ENCODE data around the gene MBD4. TPM values are rescaled to one million over a fixed set of nuclear protein-coding genes. Genes with fewer than 3 reads are reported as not detected.

Gene MBD4
- total RNA-seq, 2 experiments from 2014 or later, result 38.9 to 44.5 TPM

GRCh38 chr3:129428007-129428375 is 11.8 kb downstream of the MBD4 start:
- Mint-ChIP-seq H3K27me3 (peaks cover 2% of the 10 kb centered on the region), H3K27ac (no peak overlapping the region)
- POLR2A ChIA-PET, result interaction anchor here (0.8 to 3.5 kb wide), 4 partner anchors 11 to 111 kb away, joined by 3 to 35 read pairs (median 6); partner anchors contain the start of genes IFT122 and MBD4

DNA sequence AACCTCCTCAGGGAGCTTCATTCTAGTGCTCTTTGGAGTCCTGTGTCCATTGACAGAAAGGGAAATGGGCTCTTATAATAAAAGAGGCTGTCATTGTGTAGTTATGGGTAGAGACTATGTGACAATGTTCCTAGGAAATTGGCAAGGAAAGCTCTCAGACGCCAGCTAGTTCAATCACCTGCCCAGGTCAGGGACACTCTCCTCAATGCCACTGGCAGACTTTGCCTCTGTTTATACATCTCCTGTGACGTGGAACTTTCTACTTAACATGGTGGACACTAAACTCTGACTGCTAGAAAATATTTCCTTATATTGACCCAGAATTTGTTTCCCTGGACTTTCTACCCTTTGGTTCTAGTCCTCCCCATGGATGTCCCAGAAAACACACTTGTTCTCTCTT is 14.1 kb downstream of the MBD4 start:
- intact Hi-C loops (cut with micrococcal nuclease), result no loop called here
- TF ChIP-seq, protein P1, sequence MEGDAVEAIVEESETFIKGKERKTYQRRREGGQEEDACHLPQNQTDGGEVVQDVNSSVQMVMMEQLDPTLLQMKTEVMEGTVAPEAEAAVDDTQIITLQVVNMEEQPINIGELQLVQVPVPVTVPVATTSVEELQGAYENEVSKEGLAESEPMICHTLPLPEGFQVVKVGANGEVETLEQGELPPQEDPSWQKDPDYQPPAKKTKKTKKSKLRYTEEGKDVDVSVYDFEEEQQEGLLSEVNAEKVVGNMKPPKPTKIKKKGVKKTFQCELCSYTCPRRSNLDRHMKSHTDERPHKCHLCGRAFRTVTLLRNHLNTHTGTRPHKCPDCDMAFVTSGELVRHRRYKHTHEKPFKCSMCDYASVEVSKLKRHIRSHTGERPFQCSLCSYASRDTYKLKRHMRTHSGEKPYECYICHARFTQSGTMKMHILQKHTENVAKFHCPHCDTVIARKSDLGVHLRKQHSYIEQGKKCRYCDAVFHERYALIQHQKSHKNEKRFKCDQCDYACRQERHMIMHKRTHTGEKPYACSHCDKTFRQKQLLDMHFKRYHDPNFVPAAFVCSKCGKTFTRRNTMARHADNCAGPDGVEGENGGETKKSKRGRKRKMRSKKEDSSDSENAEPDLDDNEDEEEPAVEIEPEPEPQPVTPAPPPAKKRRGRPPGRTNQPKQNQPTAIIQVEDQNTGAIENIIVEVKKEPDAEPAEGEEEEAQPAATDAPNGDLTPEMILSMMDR (IDR thresholded peaks at IDR 0.05), result no peak
- ATAC-seq, result no peak
- Mint-ChIP-seq H3K9me3 (no peaks in the 10 kb centered on the region), H3K27me3 (peaks cover 2% of the 10 kb centered on the region), H3K36me3 (ENCODE audit: low read depth) (peaks cover 17% of the 10 kb centered on the region), H3K4me1 (ENCODE audit: low read depth) (peaks cover 36% of the 10 kb centered on the region), H3K4me3 (no peak overlapping the region), H3K27ac (no peak overlapping the region)
- ChIA-PET CTCF (no interaction called here), POLR2A (interaction anchor here (1.7 kb wide), 1 partner anchor 26 kb away, joined by 7 read pairs; no protein-coding TSS in a partner anchor)
- no peak for DNase-seq

More at GRCh38 chr3:129428007-129428375, 11.8 kb downstream of the MBD4 start:
- no peak for ATAC-seq
- CTCF ChIA-PET, result interaction anchor here (0.9 to 2.2 kb wide), 3 partner anchors 12 to 45 kb away, joined by 3 to 11 read pairs (median 8); partner anchors contain the start of genes IFT122 and MBD4
- DNase-seq, result no peak
- TF ChIP-seq, protein P1 (IDR thresholded peaks at IDR 0.05), result no peak
- Mint-ChIP-seq H3K36me3 (ENCODE audit: low read depth) (peaks cover 31% of the 10 kb centered on the region), H3K9me3 (no peaks in the 10 kb centered on the region), H3K4me1 (ENCODE audit: low read depth) (peaks cover 36% of the 10 kb centered on the region), H3K4me3 (peak overlapping the region; percentile 61)
- intact Hi-C loops (cut with micrococcal nuclease), result no loop called here

DNA sequence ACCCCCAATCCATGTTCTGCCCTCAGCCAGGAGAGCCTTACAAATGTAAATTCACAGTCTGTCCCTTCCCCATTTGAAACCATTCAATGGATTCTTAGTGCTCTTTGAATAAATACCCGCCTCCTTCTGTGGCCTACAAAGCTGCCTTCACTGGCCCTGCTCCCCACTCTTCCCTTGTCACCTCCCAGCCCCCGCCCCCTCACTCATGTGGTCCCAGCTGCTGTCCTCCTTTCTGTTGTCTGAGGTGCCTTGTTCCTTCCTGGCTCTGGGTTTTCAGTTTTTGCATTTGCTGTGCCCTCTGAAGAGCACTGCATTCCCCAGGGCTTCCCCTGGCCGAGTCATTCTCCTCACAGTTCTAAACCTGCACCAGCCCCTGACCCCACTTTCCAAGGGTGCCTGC is 14.5 kb downstream of the MBD4 start:
- no peaks in the 10 kb centered on the region for H3K9me3 Mint-ChIP-seq
- no peak overlapping the region for H3K27ac Mint-ChIP-seq
- no peak for DNase-seq
- intact Hi-C loops (cut with micrococcal nuclease), result no loop called here
- POLR2A ChIA-PET, result interaction anchor here (1.7 kb wide), 1 partner anchor 25 kb away, joined by 7 read pairs; no protein-coding TSS in a partner anchor
- peaks cover 2% of the 10 kb centered on the region for H3K27me3 Mint-ChIP-seq
- ATAC-seq, result no peak
- H3K4me3 Mint-ChIP-seq, result no peak overlapping the region
- peaks cover 13% of the 10 kb centered on the region for H3K36me3 Mint-ChIP-seq (ENCODE audit: low read depth)
- CTCF ChIA-PET, result no interaction called here
- TF ChIP-seq, protein P1 (IDR thresholded peaks at IDR 0.05), result no peak
- peaks cover 36% of the 10 kb centered on the region for H3K4me1 Mint-ChIP-seq (ENCODE audit: low read depth)

- H3K27me3 Mint-ChIP-seq, result peaks cover 2% of the 10 kb centered on the region
- TF ChIP-seq, protein P1 (IDR thresholded peaks at IDR 0.05), result no peak
- peaks cover 31% of the 10 kb centered on the region for H3K4me1 Mint-ChIP-seq (ENCODE audit: low read depth)
- POLR2A ChIA-PET, result interaction anchor here (1.2 kb wide), 1 partner anchor 24 kb away, joined by 3 read pairs; no protein-coding TSS in a partner anchor
- no peak for DNase-seq
- no peaks in the 10 kb centered on the region for H3K9me3 Mint-ChIP-seq
- CTCF ChIA-PET, result interaction anchor here (2.1 kb wide), 1 partner anchor 24 kb away, joined by 10 read pairs; no protein-coding TSS in a partner anchor
- H3K4me3 Mint-ChIP-seq, result no peak overlapping the region
- intact Hi-C loops (cut with micrococcal nuclease), result no loop called here
- H3K27ac Mint-ChIP-seq, result no peak overlapping the region
- peaks cover 7% of the 10 kb centered on the region for H3K36me3 Mint-ChIP-seq (ENCODE audit: low read depth)
- no peak for ATAC-seq
These were observed 15.4 kb downstream of the MBD4 start for GRCh38 chr3:129424185-129424841.

DNA sequence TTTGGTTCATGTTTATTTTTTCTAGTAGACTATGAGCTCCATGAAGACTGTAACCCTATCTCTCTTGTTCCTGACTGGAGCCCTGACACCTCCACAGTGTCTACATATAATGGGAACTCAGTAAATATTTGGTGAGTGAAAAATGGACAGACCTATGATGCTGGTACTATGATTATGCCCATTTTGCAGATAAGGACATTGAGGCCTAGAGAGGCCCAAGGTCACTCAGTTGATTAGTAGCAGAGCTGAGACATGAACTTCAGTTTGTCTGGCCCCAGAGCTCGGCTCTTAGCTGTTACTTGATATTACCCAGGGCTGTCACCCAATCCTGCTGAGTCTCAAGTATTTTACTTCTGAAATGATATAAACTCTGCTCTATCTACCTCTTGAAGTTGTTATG is 16.9 kb downstream of the MBD4 start:
- CTCF ChIA-PET, result interaction anchor here (1.0 to 2.1 kb wide), 2 partner anchors 23 to 40 kb away, joined by 3 to 10 read pairs; no protein-coding TSS in a partner anchor
- H3K36me3 Mint-ChIP-seq (ENCODE audit: low read depth), result no peaks in the 10 kb centered on the region
- H3K27me3 Mint-ChIP-seq, result peaks cover 2% of the 10 kb centered on the region
- H3K9me3 Mint-ChIP-seq, result no peaks in the 10 kb centered on the region
- H3K27ac Mint-ChIP-seq, result no peak overlapping the region
- H3K4me1 Mint-ChIP-seq (ENCODE audit: low read depth), result peaks cover 17% of the 10 kb centered on the region
- POLR2A ChIA-PET, result interaction anchor here (0.6 to 1.2 kb wide), 3 partner anchors 11 to 28 kb away, joined by 3 read pairs; no protein-coding TSS in a partner anchor
- intact Hi-C loops (cut with micrococcal nuclease), result no loop called here
- DNase-seq (no peak), ATAC-seq (no peak)
- no peak overlapping the region for H3K4me3 Mint-ChIP-seq
- TF ChIP-seq, protein P1 (IDR thresholded peaks at IDR 0.05), result no peak

Measured in activated CD8-positive, alpha-beta T cell treated with anti-CD3 and anti-CD28 coated beads for 36 hours (primary cell).